Transverse colon (tissue), 4 donors: Measurements from ENCODE around the gene HIP1. TPM values are rescaled to one million over a fixed set of nuclear protein-coding genes. Genes with fewer than 3 reads are reported as not detected.
"Not testable (repeated sequence)": the region's sequence is repeated elsewhere in the genome, so short reads cannot be mapped to it uniquely, and the experiment has no call there.

Experiments used
- DNase-seq: peaks from one replicate; pipeline ENCODE4 v3.0.0-alpha.2; 2019
- H3K27ac ChIP-seq, 4 donors: fragments of 200-600 bp; sonication (generic); 2 replicates each; pipeline ENCODE4 v1.5.1; 2016 to 2018; ENCODE audit warnings: inconsistent platforms in 4 of 4
- H3K27me3 ChIP-seq: fragments of 200-600 bp; sonication (generic); 2 replicates; pipeline ENCODE4 v1.5.1; 2017; ENCODE audit warnings: inconsistent platforms
- H3K36me3 ChIP-seq, 4 donors: fragments of 200-600 bp; sonication (generic); 2 replicates each; pipeline ENCODE4 v1.5.1; 2017 to 2019; ENCODE audit warnings: inconsistent platforms in 4 of 4
- H3K4me1 ChIP-seq, 4 donors: fragments of 200-600 bp; sonication (generic); 2 replicates each; pipeline ENCODE4 v1.5.1; 2017 to 2020; ENCODE audit warnings: inconsistent platforms in 4 of 4
- H3K4me3 ChIP-seq, 4 donors: fragments of 200-600 bp; sonication (generic); 1 replicate in 1 of 4; 2 replicates in 3 of 4; pipeline versions ENCODE4 v1.5.1 to v1.6.1; 2017 to 2019; ENCODE audit warnings: inconsistent platforms in 4 of 4
- H3K9me3 ChIP-seq, 2 donors: fragments of 200-600 bp; sonication (generic); 2 replicates each; pipeline ENCODE4 v1.5.1; 2017 to 2019; ENCODE audit warnings: inconsistent platforms in 2 of 2
- EP300 ChIP-seq: sonication (generic); formaldehyde crosslinking; IDR thresholded peaks from one replicate; pipeline ENCODE4 v1.6.1; 2017; ENCODE audit warnings: antibody characterized with exemption, low read depth
- POLR2A ChIP-seq: fragments of 450-650 bp; IDR thresholded peaks from one replicate; pipeline ENCODE4 v1.6.1; 2016; ENCODE audit warnings: antibody characterized with exemption, mild to moderate bottlenecking, moderate library complexity
- POLR2AphosphoS5 ChIP-seq, 3 donors: sonication (generic); formaldehyde crosslinking; IDR thresholded peaks; one replicate each; pipeline ENCODE4 v1.6.1; 2016; ENCODE audit warnings: antibody characterized with exemption in 3 of 3
- WGBS, 2 donors: methylation state at CpG; one replicate each; pipeline ENCODE4 v1.1.5; 2018; ENCODE audit warnings: low coverage in 1 of 2; 5-methylcytosine and 5-hydroxymethylcytosine counted together
- in situ Hi-C, 4 donors: fragments of 200-750 bp; cut with MboI; loops; one replicate each; pipeline versions ENCODE4 v1.15.0 to v1.15.1; 2017; ENCODE audit warnings: low sequenced_read_pairs in 3 of 4, low pct_ligation_motif_present in 1 of 4, low pct_unique_long_range_greater_than_20kb in 1 of 4
- intact Hi-C: fragments of 100-400 bp; cut with DNase I; formaldehyde crosslinking; loops from one replicate; pipeline ENCODE4 v1.15.1; 2023; ENCODE audit warnings: low total_unique reads
- total RNA-seq, 4 donors: library from RNA; depleted of rRNA; stranded (reverse); fragments of >200 nt; gene quantifications; one replicate each; pipeline ENCODE4 v1.1.0, GENCODE V29; 2016
- TF ChIP-seq, protein P1 (sequence below), 5 experiments: fragments of 200-600 bp in 3 of 5; fragments of 450-650 bp in 2 of 5; sonication (generic) in 3 of 5; IDR thresholded peaks; 1 replicate in 2 of 5; 2 replicates in 3 of 5; pipeline ENCODE4 v1.5.1; 2016 to 2017; ENCODE audit warnings: antibody characterized with exemption in 5 of 5, inconsistent platforms in 3 of 5, mild to moderate bottlenecking in 2 of 5, moderate library complexity in 1 of 5

Gene HIP1
- total RNA-seq, 4 donors from 2014 or later: 3.7 to 20.1 (median 4.7) TPM

DNA sequence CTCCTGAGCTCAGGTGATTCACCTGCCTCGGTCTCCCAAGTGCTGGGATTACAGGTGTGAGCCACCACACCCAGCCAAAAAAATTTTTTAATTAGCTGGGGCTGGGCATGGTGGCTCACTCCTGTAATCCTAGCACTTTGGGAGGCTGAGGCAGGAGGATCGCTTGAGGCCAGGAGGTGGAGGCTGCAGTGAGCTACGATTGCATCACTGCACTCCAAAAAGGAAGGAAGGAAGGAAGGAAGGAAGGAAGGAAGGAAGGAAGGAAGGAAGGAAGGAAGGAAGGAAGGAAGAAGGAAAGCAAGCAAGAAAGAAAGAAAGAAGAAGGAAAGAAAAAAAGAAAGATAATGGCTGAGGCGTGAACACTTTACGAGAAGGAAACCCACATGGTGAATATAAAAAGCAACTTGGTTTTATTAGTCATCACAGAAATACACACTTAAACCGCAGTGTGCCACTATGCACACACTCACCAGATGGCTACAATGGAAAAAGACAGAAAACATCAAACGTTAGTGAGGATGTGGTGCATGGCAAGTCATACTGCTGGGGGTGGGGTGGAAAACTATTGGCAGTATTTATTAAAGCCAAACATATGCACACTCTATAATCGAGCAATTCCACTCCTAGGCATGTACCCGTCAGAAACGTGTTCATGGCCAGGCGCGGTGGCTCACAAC is 37.7 kb upstream of the HIP1 start:
- Histone ChIP-seq H3K4me3 (no peak overlapping the region), H3K4me1 (peaks cover 0 to 9% (median 2%) of the 10 kb centered on the region in 4 donors), H3K9me3 (no peaks in the 10 kb centered on the region), H3K36me3 (no peaks in the 10 kb centered on the region), H3K27ac (no peak overlapping the region), H3K27me3 (no peaks in the 10 kb centered on the region)
- in situ Hi-C loops: no loop called here
- intact Hi-C loops: no loop called here
- TF ChIP-seq POLR2A (no peak), POLR2AphosphoS5 (IDR thresholded peaks at IDR 0.05) (no peak), EP300 (no peak)
- TF ChIP-seq, protein P1, sequence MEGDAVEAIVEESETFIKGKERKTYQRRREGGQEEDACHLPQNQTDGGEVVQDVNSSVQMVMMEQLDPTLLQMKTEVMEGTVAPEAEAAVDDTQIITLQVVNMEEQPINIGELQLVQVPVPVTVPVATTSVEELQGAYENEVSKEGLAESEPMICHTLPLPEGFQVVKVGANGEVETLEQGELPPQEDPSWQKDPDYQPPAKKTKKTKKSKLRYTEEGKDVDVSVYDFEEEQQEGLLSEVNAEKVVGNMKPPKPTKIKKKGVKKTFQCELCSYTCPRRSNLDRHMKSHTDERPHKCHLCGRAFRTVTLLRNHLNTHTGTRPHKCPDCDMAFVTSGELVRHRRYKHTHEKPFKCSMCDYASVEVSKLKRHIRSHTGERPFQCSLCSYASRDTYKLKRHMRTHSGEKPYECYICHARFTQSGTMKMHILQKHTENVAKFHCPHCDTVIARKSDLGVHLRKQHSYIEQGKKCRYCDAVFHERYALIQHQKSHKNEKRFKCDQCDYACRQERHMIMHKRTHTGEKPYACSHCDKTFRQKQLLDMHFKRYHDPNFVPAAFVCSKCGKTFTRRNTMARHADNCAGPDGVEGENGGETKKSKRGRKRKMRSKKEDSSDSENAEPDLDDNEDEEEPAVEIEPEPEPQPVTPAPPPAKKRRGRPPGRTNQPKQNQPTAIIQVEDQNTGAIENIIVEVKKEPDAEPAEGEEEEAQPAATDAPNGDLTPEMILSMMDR (IDR thresholded peaks at IDR 0.05): no peak
- WGBS, 2 donors: 52% methylated on average over 8 to 12 of the region's 12 CpGs
- DNase-seq: no peak

DNA sequence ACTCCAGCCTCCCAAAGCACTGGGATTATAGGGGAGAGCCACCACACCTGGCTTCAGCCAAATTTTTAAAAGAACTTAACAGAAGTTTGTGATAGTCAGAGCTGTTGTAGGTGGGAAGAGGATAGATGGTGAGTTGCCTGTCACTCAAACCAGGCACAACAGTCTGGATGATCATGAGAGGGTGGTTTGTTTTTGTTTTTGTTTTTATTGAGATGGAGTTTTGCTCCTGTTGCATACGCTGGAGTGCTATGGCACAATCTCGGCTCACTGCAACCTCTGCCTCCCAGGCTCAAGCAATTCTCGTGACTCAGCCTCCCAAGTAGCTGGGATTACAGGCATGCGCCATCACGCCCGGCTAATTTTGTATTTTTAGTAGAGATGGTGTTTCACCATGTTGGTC is 35.2 kb upstream of the HIP1 start:
- H3K9me3 ChIP-seq, H3K27me3 ChIP-seq, DNase-seq, H3K36me3 ChIP-seq, intact Hi-C loops, H3K4me3 ChIP-seq, H3K4me1 ChIP-seq, H3K27ac ChIP-seq: not testable (repeated sequence)
- in situ Hi-C loops: loop anchor here in 2 of 4 donors (25.0 kb wide), 2 partner anchors 237 to 712 kb away; partner anchors contain the start of gene RCC1L (in 1 of the 2)
- WGBS, 2 donors: 88 to 90% methylated on average over 6 of the region's 6 CpGs

DNA sequence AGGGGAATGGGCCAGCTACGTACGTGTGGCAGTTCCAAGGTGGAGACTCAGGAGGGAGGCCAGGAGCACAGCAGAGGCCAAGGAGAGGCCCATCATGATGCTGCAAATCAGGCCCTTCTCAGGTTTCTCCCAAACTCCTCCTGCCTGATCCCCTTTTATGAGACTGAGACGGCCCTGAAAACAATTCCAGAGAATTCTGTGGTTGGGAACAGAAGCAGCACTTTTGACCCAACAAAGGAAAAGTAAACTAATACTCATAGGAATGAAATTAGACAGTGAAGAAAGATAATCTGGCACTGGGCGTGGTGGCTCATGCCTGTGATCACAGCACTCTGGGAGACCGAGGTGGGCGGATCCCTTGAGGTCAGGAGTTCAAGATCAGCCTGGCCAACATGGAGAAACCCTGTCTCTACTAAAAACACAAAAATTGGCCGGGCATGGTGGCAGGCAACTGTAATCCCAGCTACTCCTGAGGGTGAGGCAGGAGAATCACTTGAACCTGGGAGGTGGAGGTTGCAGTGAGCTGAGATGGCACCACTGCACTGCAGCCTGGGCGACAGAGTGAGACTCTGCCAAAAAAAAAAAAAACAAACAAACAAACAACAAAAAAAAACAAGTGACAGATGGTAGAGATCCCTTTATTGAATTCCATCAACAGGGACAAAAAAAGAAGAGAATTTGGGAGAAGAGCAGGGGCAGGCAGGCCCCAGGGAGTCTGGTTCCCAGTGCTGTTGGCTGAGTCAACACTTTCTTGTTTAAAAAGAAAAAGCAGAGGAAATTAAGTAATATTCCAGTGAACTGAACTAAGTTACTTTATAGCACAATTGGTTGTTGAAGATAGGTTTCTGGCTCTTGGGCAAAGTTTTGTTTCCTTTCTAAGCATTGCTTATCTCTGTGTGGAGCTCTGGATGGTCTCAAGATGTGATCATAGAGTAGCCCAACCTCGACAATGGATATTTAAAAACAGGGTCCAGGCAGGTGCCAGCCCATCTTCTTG is 33.6 kb upstream of the HIP1 start, which contains the start of gene CCL26:
CCL26 (minus strand) TSS at position 131 of the 997 bp plus-strand sequence; CDS start at position 96, 35 bp downstream.
- TF ChIP-seq EP300: no peak
- Histone ChIP-seq H3K27me3 (no peaks in the 10 kb centered on the region), H3K4me3 (no peak within 1 kb of the TSS), H3K4me1 (no peaks in the 10 kb centered on the region), H3K36me3 (no peaks in the 10 kb centered on the region), H3K9me3 (no peaks in the 10 kb centered on the region), H3K27ac (peak within 1 kb of the TSS in 3 of 4 donors; percentile 5 to 45 (median 13))
- WGBS, 2 donors: 53 to 60% methylated on average over 7 to 9 of the region's 9 CpGs
- intact Hi-C loops (no loop called here), in situ Hi-C loops (loop anchor here in 2 of 4 donors (25.0 kb wide), 2 partner anchors 235 to 710 kb away; partner anchors contain the start of gene RCC1L (in 1 of the 2))
- DNase-seq: peak; percentile 35

DNA sequence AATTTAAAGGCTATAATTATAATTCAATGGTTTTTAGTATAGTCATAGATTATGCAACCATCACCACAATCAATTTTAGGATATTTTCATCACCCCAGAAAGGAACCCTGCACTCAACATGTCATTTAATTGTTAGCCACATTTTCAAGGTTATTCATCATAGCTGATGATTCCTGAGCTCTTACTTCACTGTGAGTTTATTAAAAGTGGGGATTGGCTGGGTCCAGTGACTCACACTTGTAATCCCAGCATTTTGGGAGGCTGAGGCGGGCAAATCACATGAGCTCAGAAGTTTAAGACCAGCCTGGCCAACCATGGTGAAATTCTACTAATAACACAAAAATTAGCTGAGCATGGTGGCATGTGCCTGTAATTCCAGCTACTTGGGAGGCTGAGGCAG is 32.5 kb upstream of the HIP1 start:
- no peaks in the 10 kb centered on the region for H3K36me3 ChIP-seq
- DNase-seq: no peak
- in situ Hi-C loops (loop anchor here in 2 of 4 donors (25.0 kb wide), 2 partner anchors 234 to 709 kb away; partner anchors contain the start of gene RCC1L (in 1 of the 2)), intact Hi-C loops (no loop called here)
- H3K9me3 ChIP-seq: no peaks in the 10 kb centered on the region
- H3K27me3 ChIP-seq: no peaks in the 10 kb centered on the region
- TF ChIP-seq POLR2A: no peak
- TF ChIP-seq, protein P1 (IDR thresholded peaks at IDR 0.05): no peak
- no peak for TF ChIP-seq EP300
- no peak for TF ChIP-seq POLR2AphosphoS5 (IDR thresholded peaks at IDR 0.05)
- H3K4me1 ChIP-seq: no peaks in the 10 kb centered on the region
- H3K27ac ChIP-seq: no peak overlapping the region
- 94 to 100% methylated on average over 1 of the region's 1 CpG for WGBS, 2 donors
- no peak overlapping the region for H3K4me3 ChIP-seq
